Activated CD4-positive, alpha-beta T cell treated with anti-CD3 and anti-CD28 coated beads for 48 hours (primary cell): Measurements from ENCODE around the gene BPI.
"Not testable (repeated sequence)": the region's sequence is repeated elsewhere in the genome, so short reads cannot be mapped to it uniquely, and the experiment has no call there.

ENCODE experiments used
- DNase-seq: peaks from one replicate; pipeline ENCODE4 v3.0.0-alpha.2; 2020

BPI gene

GRCh38 chr20:38303908-38304379 is at the start of gene BPI:
BPI (plus strand) TSS chr20:38304156; CDS start chr20:38304224, 68 bp downstream.
- DNase-seq, result no peak

- not testable (repeated sequence) for DNase-seq
Measured at GRCh38 chr20:38254621-38255020, 49.3 kb upstream of the BPI start.

- no peak for DNase-seq
Measured at GRCh38 chr20:38255393-38255792, 48.6 kb upstream of the BPI start.

- no peak for DNase-seq
Measured at GRCh38 chr20:38256021-38256420, 47.9 kb upstream of the BPI start.

GRCh38 chr20:38256966-38257365 is 47.0 kb upstream of the BPI start:
- no peak for DNase-seq

- DNase-seq, result no peak
Measured at GRCh38 chr20:38258545-38259215, 45.3 kb upstream of the BPI start.

GRCh38 chr20:38260025-38260377 is 44.0 kb upstream of the BPI start:
- DNase-seq, result no peak

- no peak for DNase-seq
Measured at GRCh38 chr20:38260378-38261053, 43.4 kb upstream of the BPI start, which contains the start of gene KIAA1755. KIAA1755 (minus strand) TSS chr20:38260735; CDS start chr20:38260500, 235 bp downstream.

GRCh38 chr20:38261054-38261390 is 42.9 kb upstream of the BPI start:
- DNase-seq, result no peak

- no peak for DNase-seq
Measured at GRCh38 chr20:38262931-38263330, 41.0 kb upstream of the BPI start.

GRCh38 chr20:38266426-38266825 is 37.5 kb upstream of the BPI start:
- DNase-seq, result no peak

GRCh38 chr20:38267296-38267695 is 36.7 kb upstream of the BPI start:
- no peak for DNase-seq

- no peak for DNase-seq
Measured at GRCh38 chr20:38267901-38268514, 35.9 kb upstream of the BPI start.

GRCh38 chr20:38269040-38269439 is 34.9 kb upstream of the BPI start:
- no peak for DNase-seq

- DNase-seq, result no peak
Measured at GRCh38 chr20:38269715-38270114, 34.2 kb upstream of the BPI start.

GRCh38 chr20:38270869-38271605 is 32.9 kb upstream of the BPI start:
- no peak for DNase-seq

- DNase-seq, result no peak
Measured at GRCh38 chr20:38271608-38272120, 32.3 kb upstream of the BPI start.

GRCh38 chr20:38272398-38272797 is 31.6 kb upstream of the BPI start:
- no peak for DNase-seq

GRCh38 chr20:38272961-38273360 is 31.0 kb upstream of the BPI start:
- no peak for DNase-seq

GRCh38 chr20:38275815-38276550 is 28.0 kb upstream of the BPI start:
- DNase-seq, result peak; percentile 9

- DNase-seq, result no peak
Measured at GRCh38 chr20:38277285-38277684, 26.7 kb upstream of the BPI start.

GRCh38 chr20:38277691-38278090 is 26.3 kb upstream of the BPI start:
- no peak for DNase-seq

GRCh38 chr20:38278131-38278530 is 25.8 kb upstream of the BPI start:
- DNase-seq, result no peak
